A673 (cell line): ENCODE results near the gene MEGF6. TPM values are rescaled to one million over a fixed set of nuclear protein-coding genes. Genes with fewer than 3 reads are reported as not detected.

Source experiments
- BruUV-seq: library from RNA; stranded (reverse); fragments of 400-500 nt; replicated peaks from 2 replicates; lab custom pipeline; 2021; lab: Mats Ljungman, UMichigan
- CTCF ChIA-PET: fragments of 300-600 bp; sonication (Branson Sonifier 250); formaldehyde crosslinking; loops from one replicate; lab custom pipeline; 2022; ENCODE audit warnings: antibody characterized with exemption; lab: Charles Lee
- POLR2A ChIA-PET: fragments of 300-600 bp; sonication (Branson Sonifier 250); formaldehyde crosslinking; loops from one replicate; lab custom pipeline; 2022; ENCODE audit warnings: antibody characterized with exemption; ENCODE audit not compliant: low non-redundant PET; lab: Charles Lee
- DNase-seq: peaks from one replicate; pipeline ENCODE4 v3.0.0-alpha.2; 2015; ENCODE audit warnings: low spot score
- H3K27ac ChIP-seq: fragments of 200-600 bp; sonication (generic); 2 replicates; pipeline ENCODE4 v1.5.1; 2016; ENCODE audit warnings: mixed run types, low read depth, mild to moderate bottlenecking, mixed read lengths, antibody characterized with exemption, low read length; ENCODE audit not compliant: poor library complexity, severe bottlenecking
- H3K27me3 ChIP-seq: fragments of 200-600 bp; sonication (generic); replicated peaks from 2 replicates; pipeline ENCODE4 v1.6.1; 2017; ENCODE audit warnings: mixed run types, low read depth, mild to moderate bottlenecking, mixed read lengths, antibody characterized with exemption, low read length; ENCODE audit not compliant: insufficient read depth, poor library complexity
- H3K36me3 ChIP-seq: fragments of 200-600 bp; sonication (generic); 2 replicates; pipeline ENCODE4 v1.6.1; 2016; ENCODE audit warnings: mixed run types, mild to moderate bottlenecking, mixed read lengths, antibody characterized with exemption, low read length; ENCODE audit not compliant: insufficient read depth, poor library complexity, severe bottlenecking
- H3K4me1 ChIP-seq: fragments of 200-600 bp; sonication (generic); 2 replicates; pipeline ENCODE4 v1.6.1; 2017; ENCODE audit warnings: mixed run types, mild to moderate bottlenecking, mixed read lengths, antibody characterized with exemption, low read length; ENCODE audit not compliant: insufficient read depth, poor library complexity, severe bottlenecking
- H3K4me3 ChIP-seq: fragments of 200-600 bp; sonication (generic); 2 replicates; pipeline ENCODE4 v1.5.1; 2016; ENCODE audit warnings: low read depth, mixed run types, mild to moderate bottlenecking, mixed read lengths, low read length; ENCODE audit not compliant: poor library complexity, severe bottlenecking
- H3K9me3 ChIP-seq: fragments of 200-600 bp; sonication (generic); 2 replicates; pipeline ENCODE4 v1.6.1; 2016; ENCODE audit warnings: mixed run types, low read depth, mild to moderate bottlenecking, mixed read lengths, antibody characterized with exemption, low read length; ENCODE audit not compliant: poor library complexity, severe bottlenecking
- EZH2 ChIP-seq: fragments of 200-600 bp; sonication (generic); IDR thresholded peaks from 2 replicates; pipeline ENCODE4 v1.6.1; 2017; ENCODE audit warnings: borderline replicate concordance, low read depth, mild to moderate bottlenecking, mixed read lengths, antibody characterized with exemption, low read length; ENCODE audit not compliant: poor library complexity, severe bottlenecking
- intact Hi-C: fragments of 100-400 bp; cut with micrococcal nuclease; formaldehyde crosslinking; loops from one replicate; pipeline ENCODE4 v1.10.0; 2022; ENCODE audit not compliant: unreplicated experiment
- total RNA-seq: library from RNA; stranded (reverse); gene quantifications from 2 replicates; pipeline ENCODE4 v1.2.3, GENCODE V29; 2021
- TF ChIP-seq, protein P1 (sequence below): fragments of 300-800, 200-600 bp; sonication (generic); conservative IDR thresholded peaks from 2 replicates; pipeline ENCODE4 v1.5.1; 2017; ENCODE audit warnings: low read depth, mild to moderate bottlenecking, antibody characterized with exemption, low read length, moderate library complexity, mixed read lengths

Gene MEGF6
- total RNA-seq, 1 experiment from 2014 or later: 2.8 TPM

GRCh38 chr1:3651026-3651929 is 40.0 kb upstream of the MEGF6 start:
- Histone ChIP-seq H3K4me1 (peaks cover 9% of the 10 kb centered on the region), H3K4me3 (peak overlapping the region; percentile 70), H3K27ac (peak overlapping the region; percentile 77), H3K27me3 (peaks cover 10% of the 10 kb centered on the region), H3K36me3 (peaks cover 18% of the 10 kb centered on the region), H3K9me3 (no peaks in the 10 kb centered on the region)
- POLR2A ChIA-PET: no interaction called here
- CTCF ChIA-PET: no interaction called here
- TF ChIP-seq EZH2: no peak
- TF ChIP-seq, protein P1, sequence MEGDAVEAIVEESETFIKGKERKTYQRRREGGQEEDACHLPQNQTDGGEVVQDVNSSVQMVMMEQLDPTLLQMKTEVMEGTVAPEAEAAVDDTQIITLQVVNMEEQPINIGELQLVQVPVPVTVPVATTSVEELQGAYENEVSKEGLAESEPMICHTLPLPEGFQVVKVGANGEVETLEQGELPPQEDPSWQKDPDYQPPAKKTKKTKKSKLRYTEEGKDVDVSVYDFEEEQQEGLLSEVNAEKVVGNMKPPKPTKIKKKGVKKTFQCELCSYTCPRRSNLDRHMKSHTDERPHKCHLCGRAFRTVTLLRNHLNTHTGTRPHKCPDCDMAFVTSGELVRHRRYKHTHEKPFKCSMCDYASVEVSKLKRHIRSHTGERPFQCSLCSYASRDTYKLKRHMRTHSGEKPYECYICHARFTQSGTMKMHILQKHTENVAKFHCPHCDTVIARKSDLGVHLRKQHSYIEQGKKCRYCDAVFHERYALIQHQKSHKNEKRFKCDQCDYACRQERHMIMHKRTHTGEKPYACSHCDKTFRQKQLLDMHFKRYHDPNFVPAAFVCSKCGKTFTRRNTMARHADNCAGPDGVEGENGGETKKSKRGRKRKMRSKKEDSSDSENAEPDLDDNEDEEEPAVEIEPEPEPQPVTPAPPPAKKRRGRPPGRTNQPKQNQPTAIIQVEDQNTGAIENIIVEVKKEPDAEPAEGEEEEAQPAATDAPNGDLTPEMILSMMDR: no peak
- BruUV-seq: no TSS peak
- DNase-seq: no peak
- intact Hi-C loops: no loop called here

GRCh38 chr1:3650248-3651025 is 39.1 kb upstream of the MEGF6 start:
- Histone ChIP-seq H3K36me3 (peaks cover 23% of the 10 kb centered on the region), H3K4me1 (peaks cover 6% of the 10 kb centered on the region), H3K9me3 (no peaks in the 10 kb centered on the region), H3K27ac (no peak overlapping the region), H3K27me3 (peaks cover 10% of the 10 kb centered on the region), H3K4me3 (peak overlapping the region; percentile 99)
- POLR2A ChIA-PET: no interaction called here
- no TSS peak for BruUV-seq
- TF ChIP-seq EZH2: no peak
- TF ChIP-seq, protein P1: no peak
- intact Hi-C loops: no loop called here
- no peak for DNase-seq
- CTCF ChIA-PET: no interaction called here

DNA sequence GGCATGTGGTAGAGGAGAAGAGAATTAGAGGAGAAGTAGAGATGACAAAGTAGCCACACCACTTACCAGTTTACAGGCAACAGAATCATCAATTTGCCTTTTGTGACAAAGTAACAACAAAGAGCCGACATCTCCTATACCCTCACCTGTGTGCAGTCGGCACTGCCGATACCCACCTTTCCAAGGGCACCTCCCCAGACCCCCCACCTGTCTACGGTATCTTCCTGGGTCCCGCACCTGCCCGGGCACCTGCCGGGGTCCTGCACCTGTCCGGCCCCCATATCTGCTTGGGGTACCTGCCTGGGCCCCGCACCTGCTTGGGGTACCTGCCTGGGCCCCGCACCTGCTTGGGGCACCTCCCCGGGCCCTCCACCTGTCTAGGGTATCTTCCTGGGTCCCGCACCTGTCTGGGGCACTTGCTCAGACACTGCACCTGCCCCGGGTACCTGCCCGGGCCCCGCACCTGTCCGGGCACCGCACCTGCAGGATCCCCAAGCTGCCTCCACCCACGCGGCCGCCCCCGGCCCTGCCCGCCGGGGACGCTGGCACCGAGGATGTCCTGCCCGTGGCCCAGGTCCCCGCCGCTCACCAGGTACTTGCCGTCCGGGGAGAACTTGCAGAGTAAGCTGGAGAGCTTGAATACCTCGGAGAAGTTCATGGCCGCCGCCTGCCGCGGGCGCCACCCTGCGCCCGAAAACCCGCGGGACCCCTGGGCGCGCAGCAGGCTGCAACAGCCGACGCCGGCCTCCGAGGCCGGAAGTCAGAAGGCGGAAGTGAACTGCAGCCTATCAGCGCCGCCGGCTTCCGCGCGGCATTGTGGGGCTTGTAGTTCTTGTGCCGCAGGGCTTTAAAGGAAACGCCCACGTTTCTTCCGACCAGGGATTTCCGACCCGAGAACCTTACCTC is 38.3 kb upstream of the MEGF6 start, which contains the start of gene WRAP73:
Gene WRAP73 (minus strand): TSS at position 762 of the 906 bp plus-strand sequence. CDS start 104 bp downstream, at position 658.
- BruUV-seq: no TSS peak
- Histone ChIP-seq H3K27ac (peak within 1 kb of the TSS; percentile 82), H3K27me3 (peaks cover 10% of the 10 kb centered on the region), H3K4me3 (peak within 1 kb of the TSS; percentile 99), H3K36me3 (peaks cover 30% of the 10 kb centered on the region), H3K9me3 (no peaks in the 10 kb centered on the region), H3K4me1 (peaks cover 6% of the 10 kb centered on the region)
- ChIA-PET CTCF (no interaction called here), POLR2A (no interaction called here)
- intact Hi-C loops: no loop called here
- TF ChIP-seq EZH2: no peak
- TF ChIP-seq, protein P1: peak; percentile 48; the same call in 1 of the 2 replicates
- DNase-seq: peak; percentile 96
